Measurements from ENCODE around the gene LIPN.

Gene LIPN

DNA sequence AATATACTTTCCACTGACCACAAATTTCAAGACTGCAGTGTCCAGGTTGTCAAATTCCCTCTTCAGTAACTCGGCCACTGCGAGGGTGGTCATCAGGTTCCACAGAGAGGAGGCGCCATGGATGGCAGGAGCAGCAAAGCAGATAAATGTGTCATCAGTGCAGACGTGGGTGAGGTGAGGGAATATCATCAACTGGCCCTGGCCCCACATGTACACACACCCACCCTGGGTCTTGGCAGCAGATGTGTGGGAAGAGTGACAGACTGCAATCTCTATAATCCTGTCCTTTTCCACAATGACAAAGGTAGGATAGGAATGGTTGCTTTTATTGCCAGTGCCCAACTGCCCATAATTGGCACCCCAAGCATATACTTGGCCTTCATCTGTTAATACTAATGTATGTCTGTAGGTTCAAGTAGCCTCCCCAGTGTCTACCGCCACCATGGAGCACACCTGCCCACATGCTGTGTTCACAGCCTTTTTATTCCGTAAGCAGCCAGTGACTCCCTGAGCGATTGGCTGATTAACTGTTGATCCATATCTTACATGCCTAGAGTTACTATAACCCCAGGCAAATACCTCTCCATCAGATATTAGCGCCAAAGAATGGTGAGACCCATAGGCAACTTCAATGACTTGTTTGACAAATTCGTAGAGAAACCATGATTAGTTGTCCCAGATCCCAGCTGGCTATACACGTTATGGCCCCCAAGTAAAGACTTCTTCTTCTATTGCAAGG lies 26.4 kb downstream of the LIPN start:
- no peak for DNase-seq

DNA sequence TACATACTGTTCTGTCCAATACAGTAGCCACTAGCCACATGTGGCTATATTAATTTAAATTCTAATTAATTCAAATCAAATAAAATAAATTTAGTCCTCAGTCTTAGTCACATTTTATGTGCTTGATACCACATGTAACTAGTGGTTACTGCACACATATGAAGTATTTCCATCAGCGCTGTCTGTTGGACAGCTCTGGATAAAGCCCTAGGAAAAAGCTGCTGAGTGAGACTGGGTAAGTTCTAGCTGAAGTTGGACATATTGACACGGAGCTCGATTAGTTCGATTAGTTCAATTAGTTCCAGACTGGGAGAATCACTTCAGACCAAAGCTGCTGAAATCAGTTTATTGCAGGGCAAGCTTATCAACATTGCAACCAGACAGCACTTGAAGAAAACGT lies 27.6 kb downstream of the LIPN start:
- no peak for DNase-seq

GRCh38 chr10:88788924-88789323 lies 29.1 kb downstream of the LIPN start:
- no peak for DNase-seq

DNA sequence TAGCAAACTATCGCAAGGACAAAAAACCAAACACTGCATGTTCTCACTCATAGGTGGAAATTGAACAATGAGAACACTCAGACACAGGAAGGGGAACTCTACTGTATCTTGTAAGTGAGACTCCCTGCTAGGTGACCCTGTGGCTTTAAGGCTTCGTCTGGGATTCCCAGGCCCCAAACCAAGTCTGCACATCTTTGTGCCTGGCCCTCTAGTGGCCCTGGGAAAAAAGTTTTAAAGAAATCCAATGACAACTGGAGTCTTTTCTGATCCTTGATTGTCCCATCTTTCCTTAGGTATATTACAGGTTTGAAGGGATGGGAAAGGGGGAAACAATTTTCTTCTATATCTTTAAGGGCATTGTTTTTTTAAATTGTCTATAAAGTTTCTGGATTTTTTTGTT lies 32.1 kb downstream of the LIPN start:
- no peak for DNase-seq

DNA sequence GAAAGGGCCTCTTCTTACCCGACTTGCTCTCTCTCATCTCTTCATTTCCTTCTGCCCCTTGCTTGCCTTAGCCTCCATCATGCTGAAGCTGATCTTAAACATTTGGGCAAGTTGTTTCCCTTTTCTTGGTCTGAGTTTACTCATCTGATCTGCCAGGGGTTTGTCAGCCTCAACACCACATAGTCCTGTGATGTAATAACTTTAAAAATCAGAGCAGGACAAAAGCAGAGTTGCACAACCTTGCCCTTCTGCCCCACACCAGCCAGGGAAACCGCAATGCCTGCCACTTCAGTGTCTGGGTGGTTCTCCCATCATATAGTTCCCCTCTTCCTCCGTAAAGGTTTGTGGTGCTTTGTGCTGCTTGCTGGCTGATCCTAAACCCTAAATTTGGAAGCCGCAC lies 32.8 kb downstream of the LIPN start:
- DNase-seq, result no peak

DNA sequence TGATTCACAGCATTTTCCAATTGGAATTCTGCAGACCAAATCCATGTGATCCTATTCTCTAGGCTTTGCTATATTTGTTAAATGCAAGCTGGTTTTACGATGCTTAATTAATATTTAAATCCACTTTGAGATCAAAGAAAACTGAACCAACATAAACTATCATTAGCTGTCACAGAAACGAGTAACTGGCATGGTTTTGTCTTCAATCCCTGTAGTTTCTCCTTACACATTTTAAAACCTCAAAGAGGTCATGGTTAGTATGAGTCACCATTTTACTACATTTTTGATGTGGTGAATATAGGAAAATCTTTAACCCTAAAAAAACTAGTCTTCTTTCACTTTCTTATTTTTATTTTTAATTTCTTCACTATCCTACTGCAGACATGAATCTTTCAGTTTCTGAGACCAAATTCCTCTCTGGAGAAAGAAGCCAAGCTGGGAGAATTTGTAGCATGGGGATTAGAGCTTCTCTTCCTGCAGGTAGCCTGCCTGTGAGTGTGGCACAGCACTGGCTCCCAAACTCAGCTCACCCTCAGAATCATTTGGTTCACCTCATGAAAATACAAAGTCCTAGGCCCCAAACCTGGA lies 34.0 kb downstream of the LIPN start:
- no peak for DNase-seq

DNA sequence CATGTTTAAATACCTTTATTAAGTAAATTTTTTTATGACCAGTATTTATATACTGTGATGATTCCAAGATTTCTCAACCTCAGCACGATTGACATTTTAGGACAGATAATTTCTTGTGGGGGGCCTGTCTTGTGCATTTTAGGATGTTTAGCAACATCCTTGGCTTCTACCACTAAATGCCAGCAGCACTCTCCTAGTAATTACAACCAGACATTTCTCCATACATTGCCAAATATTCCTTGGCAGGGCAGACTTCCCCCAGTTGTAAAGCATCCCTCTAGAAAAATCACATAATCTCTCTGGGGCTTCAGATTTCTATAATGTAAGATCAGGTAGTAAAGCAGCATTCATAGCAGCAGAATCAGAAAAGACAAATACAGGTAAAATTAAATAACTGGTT lies 34.9 kb downstream of the LIPN start:
- no peak for DNase-seq

GRCh38 chr10:88800152-88801125 lies 40.6 kb downstream of the LIPN start:
- peak in 1 of 2 experiments; percentile 47 for DNase-seq

- DNase-seq, result no peak
Observed at GRCh38 chr10:88802523-88803285, 42.9 kb downstream of the LIPN start, which contains the start of gene LIPM. LIPM (plus strand) TSS chr10:88802730; CDS start chr10:88802897, 167 bp downstream.

DNA sequence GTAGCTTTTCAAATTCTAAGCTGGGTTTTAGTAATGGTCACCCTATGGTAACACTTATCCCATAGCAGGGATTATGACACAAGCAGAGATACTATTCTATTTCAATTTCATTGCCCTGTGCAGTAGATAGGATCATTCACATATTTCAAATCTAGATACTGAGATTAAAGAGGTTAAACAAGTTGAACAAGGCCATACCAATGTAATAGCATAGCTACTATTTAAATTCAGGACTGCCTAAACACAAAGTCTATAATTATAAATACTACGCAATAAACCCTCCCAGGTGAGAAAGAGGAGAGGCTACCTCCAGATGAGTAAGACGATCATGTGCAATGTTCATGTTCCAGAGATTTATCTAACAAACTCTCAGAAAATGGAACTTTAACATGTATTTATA lies 43.8 kb downstream of the LIPN start:
- DNase-seq, result no peak

DNA sequence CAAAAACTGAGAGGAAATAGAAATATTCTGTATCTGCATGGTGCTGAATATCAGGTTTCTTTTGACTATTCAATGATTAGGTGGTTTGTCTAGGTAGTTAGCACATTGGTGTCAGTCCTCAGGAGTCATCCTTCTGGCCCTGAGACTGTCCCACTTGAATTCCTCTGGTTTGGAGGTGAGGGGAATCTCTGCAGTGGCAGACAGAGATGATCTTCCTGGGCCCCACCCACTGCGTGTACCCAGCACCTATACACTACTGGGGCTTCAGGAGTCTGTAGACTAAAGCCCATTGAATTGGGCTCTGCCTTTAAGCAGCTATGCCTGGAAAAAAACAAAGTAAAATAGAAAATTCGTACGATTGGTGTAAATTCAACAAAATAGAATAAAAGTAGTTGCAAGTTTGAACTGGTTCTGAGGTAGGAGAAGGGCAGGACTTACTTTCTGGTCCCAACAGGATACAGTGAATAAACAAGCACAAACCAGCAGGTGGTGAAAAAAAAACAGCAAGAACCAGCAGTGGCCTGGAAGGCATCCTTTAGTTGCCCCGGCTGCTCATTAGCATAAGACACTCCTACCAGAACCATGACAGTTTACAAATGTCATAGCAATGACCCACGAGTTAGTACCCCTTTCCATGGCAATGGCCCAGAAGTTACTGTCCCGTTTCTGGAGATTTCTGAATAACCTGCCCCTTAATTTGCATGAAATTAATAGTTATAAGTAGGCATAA lies 44.4 kb downstream of the LIPN start:
- no peak for DNase-seq

DNA sequence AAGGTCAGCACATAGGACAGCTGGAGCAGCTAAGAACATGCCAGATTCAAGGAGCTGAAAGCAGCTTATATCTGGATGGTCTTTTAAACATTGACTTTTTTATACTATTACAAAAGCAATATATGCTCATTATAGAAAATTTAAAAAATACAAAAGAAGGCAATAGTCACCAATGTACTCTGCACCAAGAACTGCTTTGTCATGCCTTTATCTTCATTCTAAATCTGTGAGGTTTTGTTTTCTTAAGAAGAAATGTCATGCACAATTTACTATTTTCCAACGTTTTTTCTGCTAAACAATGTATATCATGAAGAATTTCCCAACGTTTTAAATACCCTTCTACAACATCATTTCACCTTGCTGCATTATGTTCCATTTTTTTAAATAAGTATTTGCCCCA lies 45.5 kb downstream of the LIPN start:
- no peak for DNase-seq

- DNase-seq, result no peak
Observed at GRCh38 chr10:88805924-88806323, 46.1 kb downstream of the LIPN start.

GRCh38 chr10:88809621-88810020 lies 49.8 kb downstream of the LIPN start:
- no peak for DNase-seq

GRCh38 chr10:88810196-88810961 lies 50.6 kb downstream of the LIPN start:
- no peak for DNase-seq

DNA sequence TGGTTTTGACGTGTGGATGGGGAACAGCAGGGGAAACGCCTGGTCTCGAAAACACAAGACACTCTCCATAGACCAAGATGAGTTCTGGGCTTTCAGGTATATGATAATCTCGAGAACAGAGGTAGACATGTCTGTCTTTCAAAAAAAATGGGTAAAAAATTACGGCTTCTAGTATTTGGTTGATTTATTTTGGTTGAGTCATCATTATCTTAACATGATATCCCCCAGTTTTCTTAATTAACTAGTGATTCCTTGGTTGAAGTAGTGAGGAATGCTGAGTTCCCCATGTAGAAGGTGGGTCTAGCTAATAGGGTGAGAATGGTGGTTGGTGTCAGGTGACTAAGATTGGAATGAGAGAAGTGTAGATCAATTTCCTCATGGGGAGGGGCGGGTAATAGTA lies 53.4 kb downstream of the LIPN start:
- no peak for DNase-seq

DNA sequence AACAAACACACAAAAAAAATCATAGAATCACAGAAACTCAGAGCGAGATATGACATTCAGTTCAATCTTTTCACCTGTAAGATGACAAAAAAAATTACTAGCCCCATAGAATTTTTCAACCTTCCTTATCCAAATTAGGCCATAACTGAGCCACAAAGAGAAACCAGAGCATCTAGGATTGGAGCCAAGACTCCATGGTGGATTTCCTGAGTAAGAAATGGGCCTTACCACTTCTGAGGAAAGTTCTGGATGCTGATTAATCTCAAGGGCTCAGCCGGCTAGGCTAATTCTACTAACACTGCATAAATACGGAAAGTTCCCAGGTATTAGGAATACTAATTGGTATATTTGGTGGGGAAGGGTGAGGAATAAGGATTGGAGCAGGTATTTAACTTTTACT lies 59.5 kb downstream of the LIPN start:
- no peak for DNase-seq

GRCh38 chr10:88820748-88821401 lies 61.1 kb downstream of the LIPN start:
- no peak for DNase-seq

- no peak for DNase-seq
Observed at GRCh38 chr10:88826388-88826787, 66.6 kb downstream of the LIPN start.

GRCh38 chr10:88827671-88828070 lies 67.9 kb downstream of the LIPN start:
- DNase-seq, result no peak

- DNase-seq, result no peak
Observed at GRCh38 chr10:88828310-88828709, 68.5 kb downstream of the LIPN start.

Measured in cerebellar nuclear complex (tissue), 1 donor.